KMS-11 (cell line): ENCODE measurements around the gene MMP7.

Experiments used
- H2AFZ ChIP-seq: fragments of 200-600 bp; sonication (generic); 2 replicates; pipeline ENCODE4 v1.6.1; 2016; ENCODE audit warnings: antibody characterized with exemption, mixed run types, low read depth
- H3K27ac ChIP-seq: fragments of 200-600 bp; sonication (generic); 2 replicates; pipeline ENCODE4 v1.6.1; 2016; ENCODE audit warnings: mild to moderate bottlenecking, mixed run types
- H3K27me3 ChIP-seq: fragments of 200-600 bp; sonication (generic); 2 replicates; pipeline ENCODE4 v1.6.1; 2017; ENCODE audit warnings: mild to moderate bottlenecking, low read depth, mixed run types, moderate library complexity; ENCODE audit not compliant: insufficient read depth
- H3K36me3 ChIP-seq: fragments of 200-600 bp; sonication (generic); 2 replicates; pipeline ENCODE4 v1.6.1; 2017; ENCODE audit warnings: mild to moderate bottlenecking, mixed run types; ENCODE audit not compliant: insufficient read depth
- H3K4me1 ChIP-seq: fragments of 200-600 bp; sonication (generic); 2 replicates; pipeline ENCODE4 v1.6.1; 2016; ENCODE audit warnings: mild to moderate bottlenecking, low read depth, mixed run types; ENCODE audit not compliant: poor library complexity, severe bottlenecking
- H3K4me2 ChIP-seq: fragments of 200-600 bp; sonication (generic); 2 replicates; pipeline ENCODE4 v1.7.0; 2016; ENCODE audit warnings: mild to moderate bottlenecking, mixed run types
- H3K4me3 ChIP-seq: fragments of 200-600 bp; sonication (generic); IDR thresholded peaks from 2 replicates; pipeline ENCODE4 v1.6.1; 2017; ENCODE audit warnings: low read depth, low read length, mixed read lengths; ENCODE audit not compliant: insufficient read depth
- H3K79me2 ChIP-seq: fragments of 200-600 bp; sonication (generic); 2 replicates; pipeline ENCODE4 v1.6.1; 2016; ENCODE audit warnings: low read depth, mixed run types; ENCODE audit not compliant: insufficient read depth
- H3K9ac ChIP-seq: fragments of 200-600 bp; sonication (generic); 2 replicates; pipeline ENCODE4 v1.6.1; 2016; ENCODE audit warnings: mild to moderate bottlenecking, mixed run types
- H4K20me1 ChIP-seq: fragments of 200-600 bp; sonication (generic); 2 replicates; pipeline ENCODE4 v1.6.1; 2016; ENCODE audit warnings: mild to moderate bottlenecking, mixed run types; ENCODE audit not compliant: insufficient read depth
- TF ChIP-seq, protein P1 (sequence below): fragments of 200-600 bp; sonication (generic); conservative IDR thresholded peaks from 2 replicates; pipeline ENCODE4 v1.6.1; 2017; ENCODE audit warnings: low read depth, mild to moderate bottlenecking, antibody characterized with exemption, low read length, moderate library complexity, mixed read lengths

MMP7 gene

GRCh38 chr11:102493524-102493923, 37.0 kb downstream of the MMP7 start:
- Histone ChIP-seq H4K20me1 (no peaks in the 10 kb centered on the region), H3K9ac (no peak overlapping the region), H3K36me3 (no peaks in the 10 kb centered on the region), H3K4me3 (no peak overlapping the region), H3K27me3 (no peaks in the 10 kb centered on the region), H3K4me2 (no peak overlapping the region), H3K79me2 (no peaks in the 10 kb centered on the region), H2AFZ (no peak overlapping the region), H3K27ac (no peak overlapping the region), H3K4me1 (peaks cover 34% of the 10 kb centered on the region)
- TF ChIP-seq, protein P1, sequence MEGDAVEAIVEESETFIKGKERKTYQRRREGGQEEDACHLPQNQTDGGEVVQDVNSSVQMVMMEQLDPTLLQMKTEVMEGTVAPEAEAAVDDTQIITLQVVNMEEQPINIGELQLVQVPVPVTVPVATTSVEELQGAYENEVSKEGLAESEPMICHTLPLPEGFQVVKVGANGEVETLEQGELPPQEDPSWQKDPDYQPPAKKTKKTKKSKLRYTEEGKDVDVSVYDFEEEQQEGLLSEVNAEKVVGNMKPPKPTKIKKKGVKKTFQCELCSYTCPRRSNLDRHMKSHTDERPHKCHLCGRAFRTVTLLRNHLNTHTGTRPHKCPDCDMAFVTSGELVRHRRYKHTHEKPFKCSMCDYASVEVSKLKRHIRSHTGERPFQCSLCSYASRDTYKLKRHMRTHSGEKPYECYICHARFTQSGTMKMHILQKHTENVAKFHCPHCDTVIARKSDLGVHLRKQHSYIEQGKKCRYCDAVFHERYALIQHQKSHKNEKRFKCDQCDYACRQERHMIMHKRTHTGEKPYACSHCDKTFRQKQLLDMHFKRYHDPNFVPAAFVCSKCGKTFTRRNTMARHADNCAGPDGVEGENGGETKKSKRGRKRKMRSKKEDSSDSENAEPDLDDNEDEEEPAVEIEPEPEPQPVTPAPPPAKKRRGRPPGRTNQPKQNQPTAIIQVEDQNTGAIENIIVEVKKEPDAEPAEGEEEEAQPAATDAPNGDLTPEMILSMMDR = no peak

GRCh38 chr11:102491969-102492368, 38.6 kb downstream of the MMP7 start:
- Histone ChIP-seq H4K20me1 (no peaks in the 10 kb centered on the region), H3K9ac (no peak overlapping the region), H3K27ac (no peak overlapping the region), H3K4me1 (peaks cover 48% of the 10 kb centered on the region), H2AFZ (no peak overlapping the region), H3K27me3 (no peaks in the 10 kb centered on the region), H3K79me2 (no peaks in the 10 kb centered on the region), H3K36me3 (no peaks in the 10 kb centered on the region), H3K4me3 (no peak overlapping the region), H3K4me2 (no peak overlapping the region)
- TF ChIP-seq, protein P1 = no peak

DNA sequence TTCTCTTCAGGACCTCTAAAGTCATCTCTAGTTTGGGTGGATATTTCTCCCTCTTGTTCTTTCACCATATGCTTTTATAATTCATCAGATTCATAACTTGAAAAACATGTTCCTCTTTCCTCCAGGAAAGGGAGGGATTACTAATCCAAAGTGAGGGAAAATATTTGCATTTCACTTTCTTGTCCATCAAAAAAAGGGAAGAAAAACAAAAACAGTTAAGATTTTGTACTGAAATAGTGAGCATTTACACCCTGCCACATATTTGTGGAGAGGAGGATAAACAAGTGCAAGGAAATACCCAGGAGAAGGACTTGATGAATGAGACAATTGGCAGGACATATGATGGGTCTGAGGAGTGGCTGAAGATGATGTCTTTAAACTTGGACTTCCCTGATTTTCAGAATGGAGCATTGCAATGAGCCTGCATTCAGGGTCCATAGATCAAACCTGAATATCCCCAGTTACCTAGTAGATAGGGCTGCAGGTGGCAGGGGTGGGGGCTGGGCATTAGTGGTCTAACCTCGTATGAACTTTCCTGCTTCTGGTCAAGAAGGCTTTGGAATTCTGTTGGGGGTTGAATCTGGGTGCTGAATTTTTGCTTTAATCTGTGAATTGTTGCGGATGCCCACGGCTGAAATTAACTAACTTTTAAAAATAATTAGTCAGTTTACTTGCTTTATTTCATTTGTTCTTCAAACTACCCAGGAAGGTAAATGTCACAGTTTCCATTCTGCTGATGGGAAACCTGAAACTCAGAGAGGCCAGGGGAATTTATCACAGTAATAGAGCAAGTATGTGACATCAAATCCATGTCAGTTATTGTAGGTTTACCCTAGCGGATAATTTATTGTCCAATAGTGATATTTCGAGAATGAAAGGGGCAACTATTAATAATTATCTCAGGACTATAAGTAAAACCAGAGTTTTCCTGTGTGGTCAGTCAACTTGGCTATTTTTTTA, 41.1 kb downstream of the MMP7 start:
- Histone ChIP-seq H3K4me1 (peaks cover 64% of the 10 kb centered on the region), H3K4me3 (no peak overlapping the region), H3K4me2 (no peak overlapping the region), H3K79me2 (no peaks in the 10 kb centered on the region), H3K36me3 (no peaks in the 10 kb centered on the region), H4K20me1 (no peaks in the 10 kb centered on the region), H3K27me3 (no peaks in the 10 kb centered on the region), H3K9ac (no peak overlapping the region), H2AFZ (no peak overlapping the region), H3K27ac (no peak overlapping the region)
- TF ChIP-seq, protein P1 = no peak

GRCh38 chr11:102488208-102488607, 42.3 kb downstream of the MMP7 start:
- Histone ChIP-seq H3K4me3 (no peak overlapping the region), H3K4me2 (no peak overlapping the region; the same call in 1 of the 2 replicates), H3K27me3 (no peaks in the 10 kb centered on the region), H2AFZ (no peak overlapping the region), H3K36me3 (no peaks in the 10 kb centered on the region), H3K9ac (no peak overlapping the region), H4K20me1 (no peaks in the 10 kb centered on the region), H3K4me1 (peaks cover 65% of the 10 kb centered on the region), H3K79me2 (no peaks in the 10 kb centered on the region), H3K27ac (no peak overlapping the region)
- TF ChIP-seq, protein P1 = no peak
